Astrocyte of the spinal cord (primary cell): ENCODE results near the gene YTHDC2.
A peak's percentile ranks its signal among the peaks of the same experiment; 100 is the strongest.

Source experiments
- DNase-seq: peaks from one replicate; pipeline ENCODE4 v3.0.0; 2011; ENCODE audit warnings: low read depth, low spot score
- H3K4me3 ChIP-seq: 2 replicates; pipeline ENCODE4 v1.5.1; 2011; ENCODE audit warnings: low read depth, mild to moderate bottlenecking, low read length, moderate library complexity
- CTCF ChIP-seq: IDR thresholded peaks from 2 replicates; pipeline ENCODE4 v1.5.1; 2012; ENCODE audit warnings: low read depth, mild to moderate bottlenecking, low read length, inconsistent platforms
- in situ Hi-C: cut with HindIII; loops from 2 replicates; pipeline ENCODE4 v1.10.0; 2017; ENCODE audit warnings: low sequenced_read_pairs

YTHDC2 gene

GRCh38 chr5:113503146-113503545 lies 10.3 kb upstream of the YTHDC2 start:
- TF ChIP-seq CTCF: no peak
- no peak for DNase-seq
- no peak overlapping the region for H3K4me3 ChIP-seq
- in situ Hi-C loops: no loop called here

- H3K4me3 ChIP-seq: no peak overlapping the region
- no peak for DNase-seq
- in situ Hi-C loops: no loop called here
- TF ChIP-seq CTCF: no peak
Measured at GRCh38 chr5:113505181-113505580, 8.3 kb upstream of the YTHDC2 start.

- no peak overlapping the region for H3K4me3 ChIP-seq
- no peak for DNase-seq
Measured at GRCh38 chr5:113507601-113508000, 5.9 kb upstream of the YTHDC2 start.

GRCh38 chr5:113508756-113509155 lies 4.7 kb upstream of the YTHDC2 start:
- DNase-seq: no peak
- TF ChIP-seq CTCF: no peak
- no peak overlapping the region for H3K4me3 ChIP-seq
- in situ Hi-C loops: no loop called here

More at GRCh38 chr5:113507601-113508000, 5.9 kb upstream of the YTHDC2 start:
- no peak for TF ChIP-seq CTCF
- in situ Hi-C loops: no loop called here

GRCh38 chr5:113510836-113511451 lies 2.5 kb upstream of the YTHDC2 start:
- DNase-seq: peak; percentile 55
- in situ Hi-C loops: no loop called here
- peak; percentile 37 for TF ChIP-seq CTCF
- no peak overlapping the region for H3K4me3 ChIP-seq

GRCh38 chr5:113512341-113512740 lies 1.2 kb upstream of the YTHDC2 start:
- in situ Hi-C loops: no loop called here
- TF ChIP-seq CTCF: no peak
- H3K4me3 ChIP-seq: no peak overlapping the region
- DNase-seq: no peak

- in situ Hi-C loops: no loop called here
- no peak for DNase-seq
- TF ChIP-seq CTCF: no peak
- H3K4me3 ChIP-seq: peak overlapping the region; percentile 70
Measured at GRCh38 chr5:113514289-113514635, 768 bp downstream of the YTHDC2 start.
